Cardiac fibroblast (primary cell): ENCODE measurements around the gene WDR74.
A peak's percentile ranks its signal among the peaks of the same experiment; 100 is the strongest.

Experiments used
- DNase-seq, 2 donors: peaks; one replicate each; pipeline versions ENCODE4 v3.0.0 to v3.0.0-alpha.2; 2010; ENCODE audit warnings: low read depth in 2 of 2
- H3K4me3 ChIP-seq, 2 donors: replicated peaks in 1 of 2; 1 replicate in 1 of 2; 2 replicates in 1 of 2; pipeline ENCODE4 v1.5.1; 2011; ENCODE audit warnings: low read depth in 2 of 2, low read length in 2 of 2, mild to moderate bottlenecking in 2 of 2, moderate library complexity in 1 of 2
- TF ChIP-seq, protein P1 (sequence below): IDR thresholded peaks from one replicate; pipeline ENCODE4 v1.5.1; 2011; ENCODE audit warnings: low read depth, mild to moderate bottlenecking, low read length, inconsistent platforms

The WDR74 gene

DNA sequence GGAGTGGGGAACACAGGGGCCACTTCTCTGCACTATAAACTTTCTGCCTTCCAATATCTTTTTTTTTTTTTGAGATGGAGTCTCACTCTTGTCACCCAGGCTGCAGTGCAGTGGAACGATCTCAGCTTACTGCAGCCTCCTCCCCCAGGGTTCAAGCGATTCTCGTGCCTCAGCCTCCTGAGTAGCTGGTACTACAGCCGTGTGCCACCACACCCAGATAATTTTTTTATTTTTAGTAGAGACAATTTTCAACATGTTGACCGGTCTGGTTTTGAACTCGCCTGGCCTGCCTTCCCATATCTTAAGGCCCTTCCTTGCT is 43.0 kb upstream of the WDR74 start:
- TF ChIP-seq, protein P1, sequence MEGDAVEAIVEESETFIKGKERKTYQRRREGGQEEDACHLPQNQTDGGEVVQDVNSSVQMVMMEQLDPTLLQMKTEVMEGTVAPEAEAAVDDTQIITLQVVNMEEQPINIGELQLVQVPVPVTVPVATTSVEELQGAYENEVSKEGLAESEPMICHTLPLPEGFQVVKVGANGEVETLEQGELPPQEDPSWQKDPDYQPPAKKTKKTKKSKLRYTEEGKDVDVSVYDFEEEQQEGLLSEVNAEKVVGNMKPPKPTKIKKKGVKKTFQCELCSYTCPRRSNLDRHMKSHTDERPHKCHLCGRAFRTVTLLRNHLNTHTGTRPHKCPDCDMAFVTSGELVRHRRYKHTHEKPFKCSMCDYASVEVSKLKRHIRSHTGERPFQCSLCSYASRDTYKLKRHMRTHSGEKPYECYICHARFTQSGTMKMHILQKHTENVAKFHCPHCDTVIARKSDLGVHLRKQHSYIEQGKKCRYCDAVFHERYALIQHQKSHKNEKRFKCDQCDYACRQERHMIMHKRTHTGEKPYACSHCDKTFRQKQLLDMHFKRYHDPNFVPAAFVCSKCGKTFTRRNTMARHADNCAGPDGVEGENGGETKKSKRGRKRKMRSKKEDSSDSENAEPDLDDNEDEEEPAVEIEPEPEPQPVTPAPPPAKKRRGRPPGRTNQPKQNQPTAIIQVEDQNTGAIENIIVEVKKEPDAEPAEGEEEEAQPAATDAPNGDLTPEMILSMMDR = no peak
- H3K4me3 ChIP-seq = peak overlapping the region; percentile 97 to 100
- no peak for DNase-seq

DNA sequence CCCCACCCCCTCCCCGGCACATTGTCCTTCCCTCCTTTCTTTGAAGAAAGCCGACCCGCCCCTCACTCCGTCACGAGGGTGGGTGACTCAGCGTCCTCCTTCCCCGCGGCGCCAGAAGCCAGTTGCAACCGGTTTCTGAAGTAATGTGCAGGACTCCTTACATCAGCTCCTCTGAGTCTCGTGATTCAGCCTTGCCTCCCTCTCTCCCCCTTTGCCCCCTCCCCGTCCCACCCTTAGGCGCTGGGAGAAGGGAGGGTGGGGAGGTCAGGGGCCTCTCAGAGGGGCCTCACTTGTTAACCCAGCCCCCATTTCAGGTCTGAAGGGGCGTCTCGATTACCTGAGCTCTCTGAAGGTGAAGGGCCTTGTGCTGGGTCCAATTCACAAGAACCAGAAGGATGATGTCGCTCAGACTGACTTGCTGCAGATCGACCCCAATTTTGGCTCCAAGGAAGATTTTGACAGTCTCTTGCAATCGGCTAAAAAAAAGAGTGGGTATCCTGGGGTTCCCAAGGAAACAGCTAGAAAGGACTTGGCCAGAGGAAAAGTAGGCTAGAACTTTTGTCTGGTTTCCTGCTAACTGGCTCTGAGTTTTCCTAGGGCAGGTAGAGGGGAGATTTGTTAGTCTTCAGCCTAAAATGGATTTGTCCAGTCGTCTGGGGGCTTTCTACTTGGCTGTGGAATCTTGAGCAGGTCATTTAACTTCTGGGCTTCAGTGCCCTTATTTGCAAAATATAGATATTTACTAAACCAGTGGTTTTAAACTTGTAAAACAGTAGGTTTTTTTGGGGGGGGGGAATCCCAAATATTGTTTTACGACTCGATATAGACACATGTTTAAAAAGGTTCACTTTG is 42.4 kb upstream of the WDR74 start:
- peak; percentile 98 to 99 for DNase-seq
- H3K4me3 ChIP-seq = peak overlapping the region; percentile 97 to 100
- TF ChIP-seq, protein P1 = no peak

DNA sequence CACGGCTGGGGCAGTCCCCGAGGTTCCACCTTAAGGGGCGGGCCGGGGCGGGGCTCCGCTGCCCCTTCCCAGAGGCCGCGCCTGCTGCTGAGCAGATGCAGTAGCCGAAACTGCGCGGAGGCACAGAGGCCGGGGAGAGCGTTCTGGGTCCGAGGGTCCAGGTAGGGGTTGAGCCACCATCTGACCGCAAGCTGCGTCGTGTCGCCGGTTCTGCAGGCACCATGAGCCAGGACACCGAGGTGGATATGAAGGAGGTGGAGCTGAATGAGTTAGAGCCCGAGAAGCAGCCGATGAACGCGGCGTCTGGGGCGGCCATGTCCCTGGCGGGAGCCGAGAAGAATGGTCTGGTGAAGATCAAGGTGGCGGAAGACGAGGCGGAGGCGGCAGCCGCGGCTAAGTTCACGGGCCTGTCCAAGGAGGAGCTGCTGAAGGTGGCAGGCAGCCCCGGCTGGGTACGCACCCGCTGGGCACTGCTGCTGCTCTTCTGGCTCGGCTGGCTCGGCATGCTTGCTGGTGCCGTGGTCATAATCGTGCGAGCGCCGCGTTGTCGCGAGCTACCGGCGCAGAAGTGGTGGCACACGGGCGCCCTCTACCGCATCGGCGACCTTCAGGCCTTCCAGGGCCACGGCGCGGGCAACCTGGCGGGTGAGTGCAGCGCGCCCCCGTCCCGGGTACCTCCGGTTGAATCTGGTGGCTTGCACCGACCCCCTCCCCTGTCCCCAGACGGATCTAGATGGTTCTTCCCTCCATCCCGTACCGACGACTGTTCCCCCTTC is 41.6 kb upstream of the WDR74 start, which contains the start of gene SLC3A2:
SLC3A2 (plus strand) TSS at position 94 of the 776 bp plus-strand sequence; CDS start at position 222, 128 bp downstream.
- DNase-seq = peak; percentile 88 to 90
- TF ChIP-seq, protein P1 = peak; percentile 54
- peak within 1 kb of the TSS; percentile 97 to 100 for H3K4me3 ChIP-seq

DNA sequence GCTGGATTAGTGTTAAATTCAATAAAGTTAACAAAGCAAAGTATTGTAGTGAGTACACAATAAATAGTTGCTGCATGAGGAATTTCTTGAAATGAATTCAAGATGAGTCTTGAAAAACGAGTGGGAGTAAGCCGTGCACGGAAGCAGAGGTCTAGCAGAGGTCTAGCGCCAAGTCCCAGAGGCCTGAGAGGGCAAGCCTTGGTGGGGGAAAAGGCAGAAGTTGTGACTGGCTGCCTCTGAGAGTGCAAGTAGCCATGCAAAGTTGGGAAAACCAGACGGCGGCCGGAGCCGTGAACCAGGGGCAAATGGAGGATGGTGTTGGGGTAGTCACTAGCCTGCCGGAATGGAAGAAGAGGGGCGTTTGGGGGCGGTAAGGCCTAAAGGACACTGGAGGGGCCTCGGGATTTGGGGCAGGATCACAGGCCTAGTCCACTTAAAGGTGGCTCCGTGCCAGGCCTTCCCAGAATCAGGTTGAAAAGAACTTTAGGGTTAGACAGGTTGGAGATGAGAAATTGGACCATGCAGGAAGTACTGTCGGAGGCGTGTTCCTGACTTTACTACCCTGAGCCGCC is 40.9 kb upstream of the WDR74 start:
- DNase-seq = peak; percentile 92
- TF ChIP-seq, protein P1 = no peak
- peak overlapping the region; percentile 97 to 100 for H3K4me3 ChIP-seq

DNA sequence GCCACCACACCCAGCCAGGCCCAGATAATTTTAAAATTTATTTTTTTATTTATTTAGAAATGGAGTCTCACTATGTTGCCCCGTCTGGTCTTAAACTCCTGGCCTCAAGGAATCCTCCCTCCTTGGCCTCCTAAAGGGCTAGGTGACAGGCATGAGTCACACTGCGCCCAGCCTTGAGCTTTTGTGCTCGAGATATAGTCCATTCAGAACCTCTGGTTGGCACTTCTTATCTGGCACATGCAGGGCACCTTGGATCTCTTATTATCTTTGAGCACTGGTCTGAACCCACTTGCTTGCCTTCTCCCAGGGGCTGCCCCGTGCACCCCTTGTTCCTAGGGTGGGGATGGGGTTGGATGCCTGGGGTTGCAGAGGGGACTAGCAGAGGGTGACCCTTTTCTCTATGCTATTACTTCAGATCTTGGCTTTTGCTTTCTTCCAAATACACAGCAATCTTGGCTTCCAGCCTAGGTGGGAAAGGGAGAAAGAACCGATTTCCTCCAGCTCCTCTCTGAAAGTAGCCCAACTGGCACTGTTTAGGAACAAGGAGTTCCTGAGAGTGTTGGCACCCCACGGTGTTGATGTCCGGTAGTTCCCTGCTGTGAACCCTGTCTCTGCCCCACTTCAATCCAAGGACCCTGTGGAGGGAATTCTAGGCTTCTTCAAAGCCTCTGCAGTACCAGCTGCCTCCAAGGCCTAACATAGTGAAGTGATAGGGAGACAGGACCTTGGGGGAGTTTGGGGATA is 40.0 kb upstream of the WDR74 start:
- TF ChIP-seq, protein P1 = no peak
- peak in 1 of 2 donors; percentile 75 for DNase-seq
- H3K4me3 ChIP-seq = peak overlapping the region; percentile 97 to 100

DNA sequence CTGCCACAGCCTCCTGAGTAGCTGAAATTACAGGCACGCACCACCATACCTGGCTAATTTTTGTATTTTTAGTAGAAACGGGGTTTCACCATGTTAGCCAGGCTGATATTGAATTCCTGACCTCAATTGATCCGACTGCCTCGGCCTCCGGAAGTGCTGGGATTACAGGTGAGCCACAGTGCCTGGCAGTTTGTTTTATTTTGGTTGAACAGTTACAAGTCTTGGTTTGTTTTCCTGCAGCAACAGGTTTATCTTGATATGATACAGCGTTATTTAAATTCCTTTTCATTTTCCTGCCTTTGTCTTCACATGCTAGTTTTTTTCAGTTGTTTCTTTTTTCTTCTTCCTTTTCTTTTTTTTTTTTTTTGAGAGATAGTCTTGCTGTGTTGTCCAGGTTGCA is 37.3 kb upstream of the WDR74 start:
- no peak overlapping the region for H3K4me3 ChIP-seq
- TF ChIP-seq, protein P1 = no peak
- DNase-seq = no peak
